ENCODE results near the gene SEC16A.

The SEC16A gene

GRCh38 chr9:136441191-136441680, 41.6 kb downstream of the SEC16A start:
- H3K4me3 ChIP-seq (ENCODE audit: low read depth, low read length) = no peak overlapping the region
- no peak for TF ChIP-seq CTCF (IDR thresholded peaks at IDR 0.05; ENCODE audit: low read depth, low read length)
- in situ Hi-C loops (cut with HindIII; ENCODE audit: low sequenced_read_pairs) = no loop called here

GRCh38 chr9:136439481-136440408, 43.1 kb downstream of the SEC16A start, which contains the start of gene INPP5E:
TSS of gene INPP5E (minus strand) at chr9:136439845. CDS start at chr9:136439419, 426 bp downstream.
- peak within 1 kb of the TSS; percentile 69 for H3K4me3 ChIP-seq (ENCODE audit: low read depth, low read length)
- peak; percentile 59 for TF ChIP-seq CTCF (IDR thresholded peaks at IDR 0.05; ENCODE audit: low read depth, low read length)
- DNase-seq (ENCODE audit: low read depth, low spot score) = peak; percentile 72
- in situ Hi-C loops (cut with HindIII; ENCODE audit: low sequenced_read_pairs) = no loop called here

More at GRCh38 chr9:136441191-136441680, 41.6 kb downstream of the SEC16A start:
- DNase-seq (ENCODE audit: low read depth, low spot score) = peak; percentile 65

GRCh38 chr9:136438548-136439480, 44.0 kb downstream of the SEC16A start:
- peak overlapping the region; percentile 69 for H3K4me3 ChIP-seq (ENCODE audit: low read depth, low read length)
- DNase-seq (ENCODE audit: low read depth, low spot score) = peak; percentile 21
- no peak for TF ChIP-seq CTCF (IDR thresholded peaks at IDR 0.05; ENCODE audit: low read depth, low read length)
- in situ Hi-C loops (cut with HindIII; ENCODE audit: low sequenced_read_pairs) = no loop called here

GRCh38 chr9:136437839-136438547, 44.8 kb downstream of the SEC16A start:
- H3K4me3 ChIP-seq (ENCODE audit: low read depth, low read length) = peak overlapping the region; percentile 69
- in situ Hi-C loops (cut with HindIII; ENCODE audit: low sequenced_read_pairs) = no loop called here
- no peak for TF ChIP-seq CTCF (IDR thresholded peaks at IDR 0.05; ENCODE audit: low read depth, low read length)
- peak; percentile 16 for DNase-seq (ENCODE audit: low read depth, low spot score)

- peak overlapping the region; percentile 69 for H3K4me3 ChIP-seq (ENCODE audit: low read depth, low read length)
- in situ Hi-C loops (cut with HindIII; ENCODE audit: low sequenced_read_pairs) = no loop called here
- DNase-seq (ENCODE audit: low read depth, low spot score) = peak; percentile 23
- no peak for TF ChIP-seq CTCF (IDR thresholded peaks at IDR 0.05; ENCODE audit: low read depth, low read length)
Measured at GRCh38 chr9:136437430-136437829, 45.4 kb downstream of the SEC16A start.
